B cell (primary cell): ENCODE data around the gene EXOC6B. TPM values are rescaled to one million over a fixed set of nuclear protein-coding genes. Genes with fewer than 3 reads are reported as not detected.

Experiments used
- ATAC-seq: fragments of 200-7000 bp; cut with Tn5 transposase; one replicate; pipeline ENCODE4 v1.10.0; 2021; ENCODE audit warnings: low read depth, mild to moderate bottlenecking, moderate number of reproducible peaks, moderate library complexity
- CTCF ChIA-PET: fragments of 350-600 bp; sonication (Branson Sonifier 250); formaldehyde crosslinking; loops from one replicate; lab custom pipeline; 2021; ENCODE audit warnings: antibody characterized with exemption, inconsistent platforms; lab: Charles Lee
- POLR2A ChIA-PET: fragments of 350-600 bp; sonication (Branson Sonifier 250); formaldehyde crosslinking; loops from one replicate; lab custom pipeline; 2021; ENCODE audit warnings: antibody characterized with exemption; lab: Charles Lee
- DNase-seq: peaks from one replicate; pipeline ENCODE4 v3.0.0; 2013
- H2AFZ ChIP-seq: 2 replicates; pipeline ENCODE4 v1.6.1; 2012; ENCODE audit warnings: mild to moderate bottlenecking, low read depth, low read length; ENCODE audit not compliant: insufficient read depth, poor library complexity, severe bottlenecking
- H3K27ac ChIP-seq, 2 donors: 1 replicate in 1 of 2; 2 replicates in 1 of 2; pipeline ENCODE4 v1.5.1; 2012 to 2013; ENCODE audit warnings: low read length in 2 of 2, mild to moderate bottlenecking in 2 of 2, moderate library complexity in 1 of 2
- H3K27me3 ChIP-seq, 4 experiments: fragments of 200-600 bp in 1 of 4; sonication (generic) in 1 of 4; replicated peaks in 1 of 4; 1 replicate in 2 of 4; 2 replicates in 2 of 4; pipeline versions ENCODE4 v1.6.1 to v1.7.0; 2013 to 2016; ENCODE audit warnings: low read length in 3 of 4, mild to moderate bottlenecking in 2 of 4, mixed read lengths in 1 of 4, moderate library complexity in 1 of 4; ENCODE audit not compliant: insufficient read depth in 4 of 4, control insufficient read depth in 3 of 4; ENCODE audit errors: control extremely low read depth in 1 of 4
- H3K36me3 ChIP-seq, 2 experiments: replicated peaks in 1 of 2; 1 replicate in 1 of 2; 2 replicates in 1 of 2; pipeline versions ENCODE4 v1.6.1 to v1.7.1; 2013; ENCODE audit warnings: low read length in 1 of 2; ENCODE audit not compliant: insufficient read depth in 2 of 2, control insufficient read depth in 1 of 2; ENCODE audit errors: control extremely low read depth in 1 of 2, extremely low read depth in 1 of 2
- H3K4me1 ChIP-seq, 2 donors: fragments of 200-600 bp in 1 of 2; sonication (generic) in 1 of 2; 1 replicate in 1 of 2; 2 replicates in 1 of 2; pipeline versions ENCODE4 v1.5.1 to v1.6.1; 2013 to 2017; ENCODE audit warnings: low read length in 2 of 2; ENCODE audit not compliant: control insufficient read depth in 2 of 2, insufficient read depth in 2 of 2
- H3K4me2 ChIP-seq: replicated peaks from 2 replicates; pipeline ENCODE3; 2012; ENCODE audit warnings: mild to moderate bottlenecking, low read depth, low read length; ENCODE audit not compliant: poor library complexity, severe bottlenecking
- H3K4me3 ChIP-seq, 5 experiments: fragments of 200-600 bp in 1 of 5; sonication (generic) in 1 of 5; 1 replicate in 3 of 5; 2 replicates in 2 of 5; pipeline versions ENCODE4 v1.5.1 to v1.7.0; 2011 to 2016; ENCODE audit warnings: low read length in 4 of 5, mild to moderate bottlenecking in 4 of 5, low read depth in 2 of 5, control low read depth in 1 of 5, moderate library complexity in 1 of 5; ENCODE audit not compliant: insufficient read depth in 1 of 5; ENCODE audit errors: control extremely low read depth in 1 of 5, extremely low read depth in 1 of 5
- H3K79me2 ChIP-seq: fragments of 200-600 bp; sonication (generic); one replicate; pipeline ENCODE4 v1.6.0; 2016; ENCODE audit warnings: low read length; ENCODE audit not compliant: control insufficient read depth, insufficient read depth
- H3K9ac ChIP-seq: fragments of 200-600 bp; sonication (generic); 2 replicates; pipeline ENCODE4 v1.6.1; 2017; ENCODE audit warnings: mild to moderate bottlenecking, low read length, moderate library complexity
- H3K9me3 ChIP-seq, 3 donors: one replicate each; pipeline versions ENCODE4 v1.6.1 to v1.7.1; 2013; ENCODE audit warnings: low read length in 2 of 3; ENCODE audit not compliant: control insufficient read depth in 2 of 3, insufficient read depth in 1 of 3; ENCODE audit errors: control extremely low read depth in 1 of 3
- H4K20me1 ChIP-seq: 2 replicates; pipeline ENCODE4 v1.6.0; 2012; ENCODE audit warnings: mild to moderate bottlenecking, low read length; ENCODE audit not compliant: insufficient read depth, control insufficient read depth, poor library complexity, severe bottlenecking
- H3K27ac Mint-ChIP-seq: one replicate; pipeline ENCODE4 v1.8.0; 2021; ENCODE audit warnings: mixed read lengths
- H3K27me3 Mint-ChIP-seq: one replicate; pipeline ENCODE4 v1.8.0; 2021; ENCODE audit warnings: mixed read lengths
- H3K4me1 Mint-ChIP-seq: one replicate; pipeline ENCODE4 v1.8.0; 2021; ENCODE audit warnings: mixed read lengths
- H3K4me3 Mint-ChIP-seq: one replicate; pipeline ENCODE4 v1.8.0; 2021; ENCODE audit warnings: mixed read lengths
- H3K9me3 Mint-ChIP-seq: one replicate; pipeline ENCODE4 v1.8.0; 2022; ENCODE audit warnings: mixed read lengths; ENCODE audit not compliant: insufficient read depth
- EZH2 ChIP-seq: IDR thresholded peaks from 2 replicates; pipeline ENCODE4 v1.6.1; 2012; ENCODE audit warnings: borderline replicate concordance, low read depth, mild to moderate bottlenecking, moderate library complexity, low read length; ENCODE audit not compliant: insufficient read depth, poor library complexity, severe bottlenecking
- WGBS: methylation state at CpG from one replicate; pipeline ENCODE4 v1.1.5; 2013; ENCODE audit warnings: missing lambda C conversion rate; ENCODE audit not compliant: insufficient coverage; 5-methylcytosine and 5-hydroxymethylcytosine counted together
- intact Hi-C: fragments of 100-400 bp; cut with micrococcal nuclease; formaldehyde crosslinking; loops from one replicate; pipeline ENCODE4 v1.10.0; 2022
- polyA plus RNA-seq: library from polyadenylated mRNA; depleted of rRNA; stranded (reverse); fragments of >200 nt; gene quantifications from 2 replicates; pipeline ENCODE4 v1.2.3, GENCODE V29; 2012
- total RNA-seq, 2 donors: library from RNA; stranded (reverse); fragments of 120-200 nt in 1 of 2; gene quantifications; 1 replicate in 1 of 2; 2 replicates in 1 of 2; pipeline versions ENCODE4 v1.2.3 to v1.2.4, GENCODE V29; 2013 to 2022
- TF ChIP-seq, protein P1 (sequence below): fragments of 200-600 bp; IDR thresholded peaks from one replicate; pipeline ENCODE4 v1.8.0; 2022; ENCODE audit warnings: antibody characterized with exemption, mild to moderate bottlenecking

Gene EXOC6B
- total and polyA plus RNA-seq, 2 donors (not counting 1 experiment from before 2014, with no cell fraction given) = 4.8 to 22.6 TPM

DNA sequence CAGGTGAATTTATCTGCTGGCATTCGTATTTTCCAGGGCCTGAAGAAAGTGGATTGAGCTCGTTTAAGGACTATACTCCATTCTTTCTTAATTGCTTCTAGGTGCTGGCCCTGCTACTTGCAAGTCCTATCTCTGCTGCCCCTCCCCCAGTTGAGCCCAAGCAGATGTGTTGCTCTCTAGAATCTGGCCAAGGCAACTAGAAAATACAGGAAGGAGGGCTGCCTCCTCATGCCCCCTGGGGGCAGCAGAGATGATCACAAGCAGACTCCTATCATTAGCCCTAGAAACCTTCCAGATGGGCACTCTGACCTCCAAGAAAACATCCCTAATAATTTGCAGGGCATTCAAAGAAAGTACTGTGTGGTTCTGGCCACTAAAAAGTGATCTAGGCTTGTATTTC is 605.7 kb downstream of the EXOC6B start:
- Mint-ChIP-seq H3K9me3 (no peaks in the 10 kb centered on the region), H3K27ac (no peak overlapping the region), H3K27me3 (no peaks in the 10 kb centered on the region), H3K4me3 (no peak overlapping the region), H3K4me1 (no peaks in the 10 kb centered on the region)
- no peak for DNase-seq
- no peak for ATAC-seq
- Histone ChIP-seq H3K27me3 (no peaks in the 10 kb centered on the region), H2AFZ (no peak overlapping the region), H4K20me1 (no peaks in the 10 kb centered on the region), H3K36me3 (no peaks in the 10 kb centered on the region), H3K4me2 (no peak overlapping the region), H3K79me2 (no peaks in the 10 kb centered on the region), H3K4me3 (no peak overlapping the region), H3K9ac (no peak overlapping the region), H3K27ac (no peak overlapping the region), H3K9me3 (no peaks in the 10 kb centered on the region), H3K4me1 (no peaks in the 10 kb centered on the region)
- POLR2A ChIA-PET = no interaction called here
- TF ChIP-seq, protein P1, sequence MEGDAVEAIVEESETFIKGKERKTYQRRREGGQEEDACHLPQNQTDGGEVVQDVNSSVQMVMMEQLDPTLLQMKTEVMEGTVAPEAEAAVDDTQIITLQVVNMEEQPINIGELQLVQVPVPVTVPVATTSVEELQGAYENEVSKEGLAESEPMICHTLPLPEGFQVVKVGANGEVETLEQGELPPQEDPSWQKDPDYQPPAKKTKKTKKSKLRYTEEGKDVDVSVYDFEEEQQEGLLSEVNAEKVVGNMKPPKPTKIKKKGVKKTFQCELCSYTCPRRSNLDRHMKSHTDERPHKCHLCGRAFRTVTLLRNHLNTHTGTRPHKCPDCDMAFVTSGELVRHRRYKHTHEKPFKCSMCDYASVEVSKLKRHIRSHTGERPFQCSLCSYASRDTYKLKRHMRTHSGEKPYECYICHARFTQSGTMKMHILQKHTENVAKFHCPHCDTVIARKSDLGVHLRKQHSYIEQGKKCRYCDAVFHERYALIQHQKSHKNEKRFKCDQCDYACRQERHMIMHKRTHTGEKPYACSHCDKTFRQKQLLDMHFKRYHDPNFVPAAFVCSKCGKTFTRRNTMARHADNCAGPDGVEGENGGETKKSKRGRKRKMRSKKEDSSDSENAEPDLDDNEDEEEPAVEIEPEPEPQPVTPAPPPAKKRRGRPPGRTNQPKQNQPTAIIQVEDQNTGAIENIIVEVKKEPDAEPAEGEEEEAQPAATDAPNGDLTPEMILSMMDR = no peak
- no peak for TF ChIP-seq EZH2
- WGBS = 72% methylated on average over 2 of the region's 2 CpGs
- CTCF ChIA-PET = no interaction called here
- intact Hi-C loops = no loop called here

DNA sequence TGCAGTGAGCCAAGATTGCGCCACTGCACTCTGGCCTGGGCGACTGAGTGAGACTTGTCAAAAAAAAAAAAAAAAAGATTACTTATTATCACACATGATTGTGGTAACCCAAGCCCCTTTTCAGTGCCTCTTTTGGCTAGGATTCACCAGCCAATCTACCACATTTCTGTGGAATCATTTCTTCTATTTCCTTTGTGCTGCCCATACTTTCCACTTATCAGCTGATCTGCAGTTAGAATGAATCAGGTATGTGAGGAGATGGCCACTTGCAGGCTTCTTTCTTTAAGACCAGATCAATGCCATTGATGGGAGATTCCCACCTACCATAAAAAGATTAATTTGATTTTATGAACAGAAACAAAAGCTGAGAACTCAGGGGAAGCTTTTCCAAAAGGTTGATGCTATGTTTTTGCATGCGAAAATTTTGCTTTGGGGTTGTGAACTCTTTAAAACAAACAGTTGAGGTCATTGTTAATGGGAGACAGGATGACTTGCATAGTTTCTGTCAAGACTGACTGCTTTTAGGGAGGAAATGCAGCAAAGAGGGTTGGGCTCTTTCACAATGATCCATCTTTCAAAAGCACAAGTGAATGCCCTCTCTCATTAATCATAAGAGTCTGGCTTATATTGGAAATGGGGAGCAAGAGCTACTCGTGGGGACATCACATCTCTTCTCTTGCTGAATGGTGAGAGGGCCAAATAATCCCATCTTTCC is 611.2 kb downstream of the EXOC6B start:
- ATAC-seq (no peak), DNase-seq (no peak)
- no peak overlapping the region for H3K4me2 ChIP-seq
- no peaks in the 10 kb centered on the region for H3K79me2 ChIP-seq
- H3K27me3 ChIP-seq = no peaks in the 10 kb centered on the region
- POLR2A ChIA-PET = no interaction called here
- no peaks in the 10 kb centered on the region for H3K9me3 ChIP-seq
- H3K27me3 Mint-ChIP-seq = no peaks in the 10 kb centered on the region
- no peak overlapping the region for H2AFZ ChIP-seq
- WGBS = 100% methylated on average over 1 of the region's 4 CpGs
- intact Hi-C loops = no loop called here
- H3K4me3 Mint-ChIP-seq = no peak overlapping the region
- no peaks in the 10 kb centered on the region for H3K9me3 Mint-ChIP-seq
- no peaks in the 10 kb centered on the region for H3K4me1 ChIP-seq
- no peak overlapping the region for H3K4me3 ChIP-seq
- CTCF ChIA-PET = no interaction called here
- H3K9ac ChIP-seq = no peak overlapping the region
- TF ChIP-seq EZH2 = no peak
- TF ChIP-seq, protein P1 = no peak
- no peaks in the 10 kb centered on the region for H3K4me1 Mint-ChIP-seq
- H3K27ac ChIP-seq = no peak overlapping the region
- no peaks in the 10 kb centered on the region for H3K36me3 ChIP-seq
- no peak overlapping the region for H3K27ac Mint-ChIP-seq
- H4K20me1 ChIP-seq = no peaks in the 10 kb centered on the region
